ENCODE data around the gene PLD4.

DNA sequence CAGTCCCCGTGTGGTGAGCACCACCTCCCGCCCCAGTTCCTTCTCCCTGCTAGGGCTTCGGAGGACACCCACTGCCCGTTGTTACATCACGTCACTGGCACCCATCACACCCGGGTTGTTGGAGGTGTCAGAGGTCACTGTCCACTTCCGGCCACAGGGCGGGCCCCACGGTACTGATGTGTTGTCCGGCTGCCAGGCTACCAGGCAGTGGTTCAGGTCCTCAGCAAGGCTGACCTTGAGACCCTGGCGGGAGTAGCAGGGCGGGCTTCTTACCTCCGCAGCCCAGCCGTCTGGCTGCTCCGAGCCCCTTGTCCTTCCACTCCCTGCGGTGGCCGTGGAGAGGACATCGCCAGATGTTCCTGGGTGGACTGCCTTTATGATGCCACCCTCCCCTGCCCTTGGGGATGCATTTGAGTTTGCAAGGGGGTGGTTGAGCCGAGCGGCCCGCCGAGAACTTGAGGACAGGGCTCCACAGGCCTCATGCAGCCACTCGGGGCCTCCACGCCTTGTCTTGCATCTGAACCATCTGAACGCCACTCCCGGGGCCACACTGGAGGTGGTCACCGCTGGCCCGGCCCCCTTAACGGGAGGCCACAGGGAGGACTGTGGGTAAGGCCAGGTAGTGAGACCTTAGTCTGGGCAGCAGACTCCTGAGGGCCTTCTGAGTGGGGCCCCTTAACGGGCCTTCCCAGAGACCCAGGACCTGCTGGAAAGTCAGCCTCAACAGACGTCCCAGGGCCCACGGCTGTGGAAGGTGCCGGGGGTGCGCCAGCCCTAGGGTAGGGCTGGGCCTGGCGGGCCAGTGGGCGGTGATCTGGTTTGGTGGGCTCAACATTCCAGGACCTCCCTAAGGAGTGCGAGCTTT, 27.1 kb upstream of the PLD4 start:
- TF ChIP-seq, protein P1, sequence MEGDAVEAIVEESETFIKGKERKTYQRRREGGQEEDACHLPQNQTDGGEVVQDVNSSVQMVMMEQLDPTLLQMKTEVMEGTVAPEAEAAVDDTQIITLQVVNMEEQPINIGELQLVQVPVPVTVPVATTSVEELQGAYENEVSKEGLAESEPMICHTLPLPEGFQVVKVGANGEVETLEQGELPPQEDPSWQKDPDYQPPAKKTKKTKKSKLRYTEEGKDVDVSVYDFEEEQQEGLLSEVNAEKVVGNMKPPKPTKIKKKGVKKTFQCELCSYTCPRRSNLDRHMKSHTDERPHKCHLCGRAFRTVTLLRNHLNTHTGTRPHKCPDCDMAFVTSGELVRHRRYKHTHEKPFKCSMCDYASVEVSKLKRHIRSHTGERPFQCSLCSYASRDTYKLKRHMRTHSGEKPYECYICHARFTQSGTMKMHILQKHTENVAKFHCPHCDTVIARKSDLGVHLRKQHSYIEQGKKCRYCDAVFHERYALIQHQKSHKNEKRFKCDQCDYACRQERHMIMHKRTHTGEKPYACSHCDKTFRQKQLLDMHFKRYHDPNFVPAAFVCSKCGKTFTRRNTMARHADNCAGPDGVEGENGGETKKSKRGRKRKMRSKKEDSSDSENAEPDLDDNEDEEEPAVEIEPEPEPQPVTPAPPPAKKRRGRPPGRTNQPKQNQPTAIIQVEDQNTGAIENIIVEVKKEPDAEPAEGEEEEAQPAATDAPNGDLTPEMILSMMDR (IDR thresholded peaks at IDR 0.05; ENCODE audit: low read length): no peak
- TF ChIP-seq EZH2 (IDR thresholded peaks at IDR 0.05; ENCODE audit: borderline replicate concordance, low read length): no peak

Data from OCI-LY1 (cell line).